Stimulated activated CD8-positive, alpha-beta memory T cell treated with anti-CD3 and anti-CD28 coated beads, Interleukin-15, amount 100 ng/mL, for 48 hours (primary cell): ENCODE results near the gene RHPN2.
"Not testable (repeated sequence)": the region's sequence is repeated elsewhere in the genome, so short reads cannot be mapped to it uniquely, and the experiment has no call there.

Experiments
- DNase-seq, 2 donors: peaks; one replicate each; pipeline ENCODE4 v3.0.0-alpha.2; 2020; ENCODE audit warnings: low read depth in 2 of 2

The RHPN2 gene

GRCh38 chr19:33029746-33030303 lies 34.9 kb downstream of the RHPN2 start:
- no peak for DNase-seq

GRCh38 chr19:33026602-33027001 lies 38.1 kb downstream of the RHPN2 start:
- not testable (repeated sequence) for DNase-seq

GRCh38 chr19:33025468-33026238 lies 39.0 kb downstream of the RHPN2 start:
- DNase-seq, result not testable (repeated sequence)

GRCh38 chr19:33024398-33024797 lies 40.3 kb downstream of the RHPN2 start:
- no peak for DNase-seq

GRCh38 chr19:33022472-33023116 lies 42.1 kb downstream of the RHPN2 start:
- DNase-seq, result no peak

GRCh38 chr19:33010891-33011290 lies 53.8 kb downstream of the RHPN2 start:
- DNase-seq, result not testable (repeated sequence)

GRCh38 chr19:33008738-33009137 lies 56.0 kb downstream of the RHPN2 start:
- no peak for DNase-seq

- no peak for DNase-seq
Measured at GRCh38 chr19:33005440-33005839, 59.2 kb downstream of the RHPN2 start.

GRCh38 chr19:33003424-33004024 lies 61.2 kb downstream of the RHPN2 start:
- DNase-seq, result not testable (repeated sequence)

GRCh38 chr19:33002126-33002865 lies 62.4 kb downstream of the RHPN2 start:
- DNase-seq, result not testable (repeated sequence)

GRCh38 chr19:33000910-33001309 lies 63.8 kb downstream of the RHPN2 start:
- DNase-seq, result no peak

GRCh38 chr19:33000510-33000909 lies 64.2 kb downstream of the RHPN2 start:
- DNase-seq, result no peak

GRCh38 chr19:32998722-32999121 lies 66.0 kb downstream of the RHPN2 start:
- no peak for DNase-seq

GRCh38 chr19:32997716-32998355 lies 66.9 kb downstream of the RHPN2 start:
- no peak for DNase-seq

GRCh38 chr19:32997061-32997464 lies 67.6 kb downstream of the RHPN2 start:
- not testable (repeated sequence) for DNase-seq

- not testable (repeated sequence) for DNase-seq
Measured at GRCh38 chr19:32995966-32996365, 68.7 kb downstream of the RHPN2 start.

- no peak for DNase-seq
Measured at GRCh38 chr19:32988724-32989123, 76.0 kb downstream of the RHPN2 start.

- DNase-seq, result not testable (repeated sequence)
Measured at GRCh38 chr19:32988254-32988653, 76.4 kb downstream of the RHPN2 start.

- not testable (repeated sequence) for DNase-seq
Measured at GRCh38 chr19:32982488-32982887, 82.2 kb downstream of the RHPN2 start.

GRCh38 chr19:32979807-32980206 lies 84.9 kb downstream of the RHPN2 start:
- not testable (repeated sequence) for DNase-seq

- not testable (repeated sequence) for DNase-seq
Measured at GRCh38 chr19:32977813-32978212, 86.9 kb downstream of the RHPN2 start.
